AG20443 (cell line): ENCODE measurements around the gene CRYBB1.
"Not testable (repeated sequence)": the region's sequence is repeated elsewhere in the genome, so short reads cannot be mapped to it uniquely, and the experiment has no call there.

Experiments used
- DNase-seq: peaks from one replicate; pipeline ENCODE4 v3.0.0; 2012; ENCODE audit warnings: low spot score, mixed read lengths

The CRYBB1 gene

DNA sequence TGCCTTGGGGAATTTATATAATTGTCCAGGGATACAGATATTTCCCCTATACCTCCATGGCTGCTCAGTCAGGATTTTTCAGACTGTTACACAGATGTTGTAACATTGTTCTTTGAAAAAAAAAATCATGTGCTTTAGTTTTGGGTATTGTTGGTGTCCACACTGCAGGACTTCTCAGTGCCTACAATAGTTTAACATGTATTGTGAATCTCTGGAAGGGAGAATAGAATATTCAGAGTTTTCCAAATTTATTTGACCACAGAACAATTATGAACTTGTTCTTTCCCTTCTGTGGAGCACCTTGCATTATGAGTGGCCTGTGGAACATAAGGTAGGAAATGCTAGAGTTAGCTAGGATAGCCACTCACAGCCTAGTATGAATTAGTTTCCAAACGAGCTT lies 18.5 kb upstream of the CRYBB1 start:
- DNase-seq: no peak

DNA sequence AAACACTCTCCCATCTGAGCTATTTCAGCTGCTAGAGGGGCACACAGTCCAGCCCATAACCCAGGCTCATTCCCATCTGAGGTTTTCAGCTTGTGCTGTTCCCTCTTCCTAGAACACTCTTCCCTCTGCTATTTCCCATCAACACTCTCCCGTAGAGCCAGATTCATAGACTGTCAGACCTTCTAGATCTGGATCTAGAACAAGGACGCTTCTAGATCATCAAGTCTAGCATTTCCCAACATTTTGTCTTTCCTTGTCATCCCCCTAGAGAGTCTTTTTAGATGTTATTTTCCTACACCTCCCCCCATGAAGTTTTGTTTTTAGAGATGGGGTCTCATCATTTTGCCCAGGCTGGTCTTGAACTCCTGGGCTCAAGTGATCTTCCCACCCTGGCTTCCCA lies 17.3 kb upstream of the CRYBB1 start:
- DNase-seq: no peak

DNA sequence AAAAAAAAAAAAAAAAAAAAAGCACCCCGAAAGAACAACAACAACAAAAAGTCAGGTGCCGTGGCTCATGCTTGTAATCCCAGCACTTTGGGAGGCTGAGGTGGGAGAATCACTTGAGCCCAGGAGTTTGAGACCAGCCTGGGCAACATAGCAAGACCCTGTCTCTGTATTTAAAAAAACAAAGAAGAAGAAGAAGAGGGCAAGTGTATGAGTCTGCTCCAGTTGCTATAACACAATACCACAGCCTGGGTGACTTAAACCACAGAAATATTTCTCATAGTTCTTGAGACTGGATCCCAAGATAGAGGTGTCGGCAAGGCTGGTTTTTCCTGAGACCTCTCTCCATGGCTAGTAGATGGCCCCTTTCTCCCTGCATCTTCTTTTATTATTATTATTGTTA lies 16.4 kb upstream of the CRYBB1 start:
- DNase-seq: no peak

DNA sequence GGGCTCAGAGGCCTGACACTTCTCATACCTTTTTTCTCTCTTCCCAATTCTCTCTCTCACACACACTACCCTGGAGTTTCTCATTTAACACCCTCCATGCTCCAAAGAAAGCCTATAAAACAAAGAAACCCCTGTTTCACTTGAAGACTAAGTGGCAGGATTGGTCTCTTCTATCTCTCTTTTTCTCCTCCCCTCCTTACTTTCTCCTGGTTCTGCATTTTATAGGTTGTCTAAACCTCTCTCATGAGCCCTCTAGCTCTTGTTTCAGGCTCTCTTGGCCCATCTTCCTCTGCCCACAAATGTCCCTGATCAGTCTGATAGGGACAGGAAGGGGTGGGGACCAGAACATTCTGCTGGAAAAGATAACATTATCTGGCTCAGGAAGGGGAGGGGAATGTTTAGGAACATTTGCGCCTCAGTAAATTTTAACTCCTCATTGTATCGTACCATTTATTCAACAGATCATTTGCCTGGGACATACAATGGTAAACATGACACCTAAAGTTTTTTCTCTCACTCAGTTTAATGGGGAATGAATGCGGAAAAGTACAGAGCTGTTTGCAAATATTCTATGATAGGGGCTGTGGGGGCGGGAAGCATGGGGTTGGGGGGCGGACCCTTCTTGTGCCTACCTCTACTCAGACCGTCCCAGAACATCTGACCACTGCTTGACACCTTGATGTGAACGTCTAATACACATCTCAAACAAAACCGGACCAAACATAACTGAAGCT lies 14.8 kb upstream of the CRYBB1 start:
- no peak for DNase-seq

DNA sequence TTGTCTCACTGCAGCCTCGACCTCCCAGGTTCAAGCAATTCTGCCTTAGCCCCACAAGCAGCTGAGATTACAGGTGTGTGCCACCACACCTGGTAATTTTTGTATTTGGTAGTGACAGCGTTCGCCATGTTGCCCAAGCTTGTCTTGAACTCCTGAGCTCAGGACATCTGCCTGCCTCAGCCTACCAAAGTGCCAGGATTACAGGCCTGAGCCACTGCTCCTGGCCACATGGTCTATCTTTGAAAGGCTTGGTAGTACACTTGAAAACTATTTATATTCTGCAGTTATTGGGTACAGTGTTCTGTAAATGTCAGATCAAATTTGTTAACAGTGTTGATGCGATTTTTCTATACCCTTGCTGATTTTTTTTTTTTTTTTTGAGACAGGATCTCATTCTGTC lies 13.5 kb upstream of the CRYBB1 start:
- DNase-seq: no peak

DNA sequence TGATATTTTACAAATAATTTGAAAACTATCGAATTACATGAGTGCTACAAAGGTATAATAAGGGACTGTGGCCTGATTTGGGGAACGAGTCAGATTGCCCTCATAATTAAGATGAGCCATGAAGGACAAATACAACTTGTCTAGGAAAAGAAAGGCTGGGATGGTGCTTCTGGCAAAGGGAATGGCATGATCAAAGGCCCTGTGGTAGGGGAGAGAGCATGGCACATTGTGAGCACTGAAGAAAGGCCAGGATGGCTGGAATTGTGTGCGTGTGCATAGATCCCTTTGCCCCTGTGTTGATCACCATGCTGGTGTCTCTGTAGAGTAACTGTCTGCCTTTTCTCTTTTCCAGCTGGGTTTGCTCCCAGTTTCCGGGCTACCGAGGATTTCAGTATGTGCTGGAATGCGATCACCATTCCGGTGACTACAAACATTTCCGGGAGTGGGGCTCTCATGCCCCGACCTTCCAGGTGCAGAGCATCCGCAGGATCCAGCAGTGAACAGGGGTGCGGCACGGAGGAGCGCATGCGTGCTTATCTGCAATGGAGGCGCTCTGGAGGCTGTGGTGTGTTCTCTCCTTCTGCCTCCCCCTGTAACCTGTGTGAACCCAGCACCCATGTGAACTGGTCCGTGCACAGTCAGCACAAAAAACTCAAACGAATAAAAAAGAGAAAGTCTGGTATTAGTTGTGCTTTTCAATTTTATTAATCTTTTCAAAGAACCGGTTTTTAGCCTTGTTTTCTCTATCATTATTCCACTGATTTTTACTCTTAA lies 12.3 kb upstream of the CRYBB1 start:
- DNase-seq: no peak

DNA sequence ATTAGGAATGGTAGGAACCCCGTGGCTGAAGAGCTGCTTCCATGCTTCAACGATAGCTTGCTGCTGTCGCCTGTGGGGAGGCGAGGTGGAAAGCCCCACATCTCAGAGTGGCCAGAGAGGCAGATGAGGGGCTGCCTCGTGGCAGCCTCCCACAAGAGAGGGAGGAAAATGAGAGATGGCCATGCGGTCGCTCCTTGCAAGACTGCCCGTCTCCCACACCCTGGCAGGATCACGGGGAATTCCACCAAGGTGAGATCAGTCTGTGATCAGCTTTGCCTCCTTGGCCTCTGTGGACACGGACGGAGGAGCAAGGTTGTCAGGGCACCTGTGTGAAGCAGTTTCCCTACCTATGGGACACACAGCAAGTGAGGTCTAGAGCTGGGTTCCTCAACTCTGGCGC lies 7.0 kb upstream of the CRYBB1 start:
- no peak for DNase-seq

DNA sequence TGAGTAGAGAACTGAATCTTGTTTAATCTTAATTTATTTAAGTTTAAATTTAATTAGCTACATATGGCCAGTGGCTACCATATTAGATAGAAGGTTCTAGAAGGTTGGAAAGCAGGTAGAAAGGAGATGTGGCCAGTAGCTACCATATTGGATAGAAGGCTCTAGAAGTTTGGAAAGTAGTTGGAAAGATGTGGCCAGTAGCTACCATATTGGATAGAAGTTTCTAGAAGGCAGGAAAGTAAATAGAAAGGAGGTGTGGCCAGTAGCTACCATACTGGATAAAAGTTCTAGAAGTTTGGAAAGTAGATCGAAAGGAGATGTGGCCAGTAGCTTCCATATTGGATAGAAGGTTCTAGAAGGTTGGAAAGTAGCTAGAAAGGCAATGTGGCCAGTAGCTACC lies 6.2 kb upstream of the CRYBB1 start:
- DNase-seq: no peak

DNA sequence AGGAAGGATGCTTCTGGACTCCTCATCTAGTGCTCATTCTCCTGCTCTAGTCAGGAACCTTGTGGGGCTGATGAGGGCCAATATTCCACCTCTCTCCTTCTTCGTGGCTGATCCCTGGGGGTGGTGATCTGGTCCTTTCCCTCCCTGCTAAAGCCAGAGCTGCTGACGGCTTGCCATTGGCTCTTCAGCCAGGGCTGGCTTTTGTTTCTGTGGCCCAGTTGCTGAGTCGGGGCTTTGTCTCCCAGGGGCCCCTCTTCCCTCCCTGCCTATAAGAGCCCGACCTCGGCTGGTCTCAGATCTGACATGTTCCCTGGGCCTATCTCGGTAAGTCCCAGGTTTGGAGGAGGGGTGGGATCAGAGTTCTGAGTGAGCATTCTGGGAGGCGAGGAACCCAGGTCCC lies 3.8 kb upstream of the CRYBB1 start, which contains the start of gene CRYBA4:
CRYBA4 (plus strand) TSS at position 301 of the 400 bp plus-strand sequence. CDS start 634 bp downstream, outside the sequence.
- no peak for DNase-seq

DNA sequence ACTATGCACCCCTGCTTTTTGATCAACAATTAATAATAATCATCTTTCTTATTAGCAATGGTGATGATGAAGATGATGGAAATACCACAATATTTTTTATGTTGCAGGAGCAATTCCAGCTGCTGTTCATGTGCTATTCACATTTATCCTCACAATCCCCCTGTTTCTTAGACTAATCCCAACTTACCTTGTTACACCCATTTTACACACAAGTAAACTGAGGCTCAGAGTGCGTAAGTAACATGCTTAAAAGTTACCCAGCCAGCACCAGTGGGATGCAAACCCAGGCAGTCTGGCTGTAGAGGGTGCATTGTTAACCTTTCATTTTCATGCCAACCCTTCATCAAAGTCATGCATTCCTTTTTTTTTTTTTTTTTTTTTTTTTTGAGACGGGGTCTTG lies 2.4 kb upstream of the CRYBB1 start:
- DNase-seq: no peak

DNA sequence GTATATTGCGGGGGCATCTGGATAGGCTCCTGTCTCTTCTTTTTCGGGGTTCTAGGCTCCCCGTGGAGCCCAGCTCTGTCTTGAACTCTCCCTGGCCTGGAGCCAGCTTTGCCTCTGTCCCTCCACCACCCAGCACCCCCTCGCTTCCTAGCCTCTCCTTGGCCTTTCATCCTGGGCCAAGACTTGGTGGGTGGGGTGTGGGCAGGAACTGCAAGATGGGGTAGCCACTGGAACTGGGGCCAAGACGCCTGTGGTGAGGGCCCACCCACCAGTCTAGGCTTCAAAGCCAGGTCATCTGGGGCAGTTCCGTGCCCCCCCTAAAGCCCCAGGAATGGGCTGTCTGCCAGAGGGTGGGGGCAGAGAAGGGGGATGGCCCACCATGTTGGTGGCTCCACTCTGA lies 1.7 kb upstream of the CRYBB1 start:
- DNase-seq: no peak

DNA sequence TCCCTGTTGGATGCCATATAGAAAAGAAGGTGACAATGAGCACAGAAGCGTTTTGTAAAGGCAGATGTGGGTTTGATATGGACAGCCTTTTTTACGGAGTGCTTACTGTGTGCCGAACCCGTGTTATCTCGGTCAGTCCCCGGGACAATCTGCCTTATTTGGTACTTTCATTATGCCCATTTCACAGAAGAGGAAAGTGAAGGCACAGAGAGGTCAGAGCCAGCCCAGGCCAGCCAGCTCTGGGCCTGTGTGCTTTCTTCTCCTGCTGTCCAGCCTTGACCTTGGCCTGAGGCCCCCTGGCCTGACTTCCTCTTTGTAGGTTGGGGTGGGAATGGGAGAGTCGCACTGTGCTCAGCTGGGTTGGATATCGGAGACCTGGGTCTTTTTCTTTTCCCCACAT lies 628 bp upstream of the CRYBB1 start:
- DNase-seq: no peak

DNA sequence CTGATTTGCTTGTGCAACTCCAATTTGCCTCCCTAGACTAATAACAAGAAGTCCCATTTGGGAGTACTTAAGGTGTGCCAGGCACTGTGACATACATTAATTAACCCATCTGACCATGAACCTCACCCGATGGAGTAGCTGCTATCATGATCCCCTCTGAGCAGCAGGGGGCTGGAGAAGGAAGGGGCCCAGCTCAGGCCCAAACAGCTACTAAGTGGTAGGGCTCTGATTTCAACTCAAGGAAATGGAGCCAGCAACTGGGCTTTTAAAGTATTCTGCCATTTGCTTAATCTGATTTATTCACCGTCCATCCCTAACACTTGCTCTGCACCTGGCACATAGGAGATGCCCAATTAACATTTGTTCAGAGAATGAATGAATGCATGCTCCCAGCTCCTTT lies 1.2 kb downstream of the CRYBB1 start:
- no peak for DNase-seq

DNA sequence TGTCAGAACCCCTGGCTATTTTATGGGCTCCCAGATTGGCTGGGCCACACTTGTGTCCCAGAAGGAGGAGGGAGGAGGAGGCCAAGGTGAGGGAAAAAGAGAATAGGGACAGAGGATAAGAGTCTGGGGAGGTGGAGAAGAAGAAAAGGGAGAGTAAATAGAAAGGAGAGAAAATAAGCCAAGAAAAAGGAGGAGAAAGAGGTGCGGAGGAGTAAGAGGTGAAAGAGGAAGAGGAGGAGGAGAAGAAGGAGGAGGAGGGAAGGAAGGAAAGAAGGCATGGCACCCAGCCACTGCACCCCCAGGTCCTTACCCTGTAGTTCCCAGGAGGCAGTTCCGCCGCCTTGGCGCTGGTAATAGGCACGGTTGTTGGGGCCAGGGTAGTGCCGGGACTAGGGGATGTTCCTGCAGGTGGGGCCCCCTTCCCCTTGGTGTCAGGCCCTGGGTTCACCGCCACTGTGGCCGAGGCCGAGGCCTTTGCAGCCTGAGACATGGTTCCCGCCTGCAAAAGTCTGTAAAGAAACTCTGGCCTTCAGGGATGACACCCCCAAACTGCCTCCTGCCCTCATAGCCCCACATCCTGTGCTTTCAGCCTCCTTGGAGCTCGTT lies 1.9 kb downstream of the CRYBB1 start:
- no peak for DNase-seq

DNA sequence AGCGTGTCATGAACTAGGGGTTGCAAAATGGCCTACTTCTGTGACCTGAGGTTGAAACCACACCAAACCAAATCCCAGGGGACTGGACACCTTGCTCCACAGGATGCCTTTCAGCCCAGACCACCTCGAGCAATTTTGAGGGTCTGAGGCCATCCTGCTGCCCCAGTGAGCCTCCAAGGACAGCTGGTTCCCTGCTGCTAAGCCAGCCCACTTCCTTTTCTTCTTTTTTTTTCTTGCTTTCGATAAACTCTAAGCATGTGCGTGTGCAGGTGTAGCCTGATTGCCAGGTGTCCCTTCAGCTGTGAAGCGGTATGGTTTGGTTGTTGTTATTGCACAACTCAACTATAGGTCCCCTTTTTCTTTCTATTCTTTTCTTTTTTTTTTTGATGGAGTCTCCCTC lies 2.7 kb downstream of the CRYBB1 start:
- DNase-seq: no peak

DNA sequence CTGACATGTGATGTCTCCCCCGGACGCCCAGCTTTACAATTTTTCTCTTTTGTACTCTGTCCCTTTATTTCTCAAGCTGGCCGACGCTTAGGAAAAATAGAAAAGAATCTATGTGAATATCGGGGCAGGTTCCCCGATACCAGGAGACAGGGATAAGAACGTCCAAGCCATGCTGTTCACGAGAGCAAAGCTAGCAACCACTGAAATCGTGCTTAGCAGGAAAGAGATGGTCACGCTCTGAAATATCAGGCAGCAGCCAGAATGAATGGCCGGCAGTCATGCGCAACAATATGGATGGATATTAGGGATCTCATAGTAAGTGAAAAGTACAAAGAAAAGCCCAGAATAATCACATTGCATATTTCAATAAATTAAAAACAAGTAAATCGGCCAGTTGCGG lies 3.5 kb downstream of the CRYBB1 start:
- DNase-seq: no peak

DNA sequence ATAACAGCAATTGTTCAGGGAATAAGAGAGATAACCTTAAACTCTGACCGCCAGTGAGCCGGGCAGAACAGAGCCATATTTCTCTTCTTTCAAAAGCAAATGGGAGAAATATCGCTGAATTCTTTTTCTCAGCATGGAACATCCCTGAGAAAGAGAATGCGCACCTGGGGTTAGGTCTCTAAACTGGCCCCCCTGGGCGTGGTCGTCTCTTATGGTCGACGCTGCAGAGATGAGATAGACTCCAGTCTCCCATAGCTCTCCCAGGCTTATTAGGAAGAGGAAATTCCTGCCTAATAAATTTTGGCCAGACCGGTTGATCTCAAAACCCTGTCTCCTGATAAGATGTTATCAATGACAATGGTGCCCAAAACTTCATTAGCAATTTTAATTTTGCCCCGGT lies 4.1 kb downstream of the CRYBB1 start:
- DNase-seq: not testable (repeated sequence)

DNA sequence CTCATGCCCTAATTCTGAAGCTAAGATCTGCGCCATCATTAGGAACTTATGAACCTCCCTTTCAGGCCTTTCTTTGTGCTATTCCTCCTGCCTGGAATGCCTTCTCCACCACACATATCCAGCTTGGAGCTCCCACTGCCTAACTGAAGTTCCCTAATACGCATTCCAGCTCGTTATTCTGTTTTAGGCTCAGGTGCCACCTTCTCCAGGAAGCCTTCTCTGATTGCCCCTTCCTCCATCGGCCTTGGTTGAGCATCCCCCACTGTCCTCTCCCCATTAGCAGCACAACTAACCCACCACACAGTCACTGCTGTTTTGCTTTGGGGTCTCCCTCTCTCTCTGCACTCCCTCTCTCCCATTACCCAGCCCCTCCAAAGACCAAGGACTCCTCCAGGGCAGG lies 5.2 kb downstream of the CRYBB1 start:
- no peak for DNase-seq

DNA sequence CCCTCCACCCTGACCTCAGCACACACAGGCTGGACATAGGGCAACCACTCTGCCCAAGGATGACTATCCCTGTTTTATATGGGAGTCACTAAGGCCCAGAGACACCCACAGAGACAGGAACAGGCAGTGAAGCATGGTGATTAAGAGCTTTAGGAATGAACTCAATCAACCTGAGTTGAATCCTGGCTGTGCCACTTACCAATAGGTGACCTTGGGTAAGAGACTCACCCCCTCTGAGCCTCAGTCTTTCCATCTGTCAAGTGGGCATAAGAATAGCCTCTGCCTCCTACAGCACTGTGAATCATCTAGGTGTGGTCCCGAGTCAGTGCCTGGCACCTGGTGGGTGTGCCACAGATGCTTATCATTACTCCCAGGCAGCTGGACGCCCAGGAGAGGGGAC lies 6.8 kb downstream of the CRYBB1 start:
- DNase-seq: no peak

DNA sequence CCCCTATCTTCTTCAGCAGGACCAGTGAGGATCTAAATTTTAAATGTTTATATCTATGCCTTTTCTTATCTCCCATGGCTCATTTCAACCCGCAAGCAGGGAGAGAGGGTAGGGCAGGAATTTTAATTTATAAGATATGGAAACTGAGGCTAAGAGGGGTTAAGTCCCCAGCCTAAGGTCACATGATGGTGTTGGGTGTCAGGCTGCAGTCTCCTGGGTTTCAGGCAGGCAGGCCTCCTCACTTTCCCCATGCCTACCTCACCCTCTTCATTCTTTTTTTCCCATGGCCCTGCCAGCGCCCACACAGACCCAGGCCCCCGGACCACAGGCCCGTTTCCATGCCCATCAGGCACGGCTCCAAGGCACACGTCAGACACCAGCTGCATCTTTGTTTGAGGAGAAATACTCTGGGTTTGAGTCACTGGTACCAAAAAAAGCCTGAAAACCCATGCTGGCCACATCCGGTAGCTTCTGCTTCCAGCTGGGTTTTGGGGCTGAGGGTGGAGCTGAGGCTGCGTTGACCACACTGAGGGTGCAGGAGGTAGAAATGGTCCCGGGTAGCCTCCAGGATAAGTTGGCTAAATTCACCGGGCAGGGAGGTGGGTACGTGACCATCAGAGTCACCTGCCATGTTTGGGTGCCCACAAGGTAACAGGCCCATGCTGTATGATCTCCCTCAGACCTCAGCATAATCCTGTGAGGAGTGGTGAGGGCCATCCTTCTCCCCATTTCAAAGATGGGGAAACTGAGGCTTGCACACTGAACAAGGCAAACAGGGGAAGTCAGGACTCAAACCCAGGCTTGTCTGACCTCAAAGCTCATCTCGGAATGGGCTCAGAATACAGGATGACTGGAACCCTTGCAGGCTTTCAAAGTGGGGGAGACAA lies 7.5 kb downstream of the CRYBB1 start:
- DNase-seq: peak; percentile 95

DNA sequence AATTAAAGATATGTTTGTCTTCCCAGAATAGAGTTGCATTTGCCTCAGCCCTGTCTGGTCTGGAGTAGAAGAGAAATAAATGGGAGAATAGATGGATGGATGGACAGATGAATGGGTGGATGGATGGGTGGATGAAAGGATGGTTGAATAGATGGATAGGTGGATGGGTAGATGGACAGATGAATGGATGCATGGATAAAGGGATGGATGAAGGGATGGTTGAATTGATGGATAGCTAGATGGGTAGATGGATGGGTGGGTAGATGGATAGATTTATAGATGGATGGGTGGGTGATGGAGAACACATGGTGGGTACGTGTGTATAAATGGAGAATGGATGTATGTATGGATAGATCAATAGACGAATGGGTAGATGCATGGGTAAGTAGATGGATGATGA lies 8.5 kb downstream of the CRYBB1 start:
- DNase-seq: no peak

DNA sequence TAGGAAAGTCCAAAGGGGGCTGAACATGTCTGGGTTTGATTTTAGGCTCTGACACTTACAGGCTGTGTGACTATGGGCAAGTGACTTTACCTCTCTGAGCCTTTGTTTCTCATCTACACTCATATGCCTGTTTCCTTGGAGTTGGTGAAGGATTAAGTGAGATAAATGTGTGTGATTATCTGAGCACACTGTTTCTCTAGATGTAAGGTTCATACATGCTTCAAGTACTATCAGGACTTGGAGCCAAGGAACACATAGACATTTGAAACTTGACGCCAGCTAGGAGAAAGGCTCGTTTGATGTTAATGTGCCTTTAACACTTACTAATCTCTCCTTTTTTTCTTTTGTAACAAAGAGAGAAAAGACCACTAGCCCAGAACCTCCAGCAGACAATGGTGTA lies 9.7 kb downstream of the CRYBB1 start:
- no peak for DNase-seq
